Lower leg skin (tissue), 3 donors: ENCODE measurements around the gene RNU7-1.

Experiments used
- CTCF ChIP-seq, 3 donors: fragments of 450-650 bp; IDR thresholded peaks; one replicate each; pipeline ENCODE4 v1.5.1; 2016; ENCODE audit warnings: antibody characterized with exemption in 3 of 3, mild to moderate bottlenecking in 3 of 3, moderate library complexity in 2 of 3
- POLR2A ChIP-seq, 2 donors: fragments of 450-650 bp; IDR thresholded peaks; one replicate each; pipeline ENCODE4 v1.6.1; 2016 to 2017; ENCODE audit warnings: antibody characterized with exemption in 2 of 2, mild to moderate bottlenecking in 1 of 2, moderate library complexity in 1 of 2

- TF ChIP-seq CTCF (IDR thresholded peaks at IDR 0.05) = no peak
- no peak for TF ChIP-seq POLR2A (IDR thresholded peaks at IDR 0.05)
Observed at GRCh38 chr12:6921996-6922946, 21.3 kb upstream of the RNU7-1 start.
